ENCODE data around the gene TMTC1.

- TF ChIP-seq CTCF (IDR thresholded peaks at IDR 0.05) (no peak), POLR2A (IDR thresholded peaks at IDR 0.05) (no peak)
These were observed 211.3 kb downstream of the TMTC1 start for GRCh38 chr12:29572464-29572863.
